A673 (cell line): ENCODE results near the gene CYP4A22. TPM values are rescaled to one million over a fixed set of nuclear protein-coding genes. Genes with fewer than 3 reads are reported as not detected.
"Not testable (repeated sequence)": the region's sequence is repeated elsewhere in the genome, so short reads cannot be mapped to it uniquely, and the experiment has no call there.

Experiments used
- BruUV-seq: library from RNA; stranded (reverse); fragments of 400-500 nt; replicated peaks from 2 replicates; lab custom pipeline; 2021; lab: Mats Ljungman, UMichigan
- CTCF ChIA-PET: fragments of 300-600 bp; sonication (Branson Sonifier 250); formaldehyde crosslinking; loops from one replicate; lab custom pipeline; 2022; ENCODE audit warnings: antibody characterized with exemption; lab: Charles Lee
- POLR2A ChIA-PET: fragments of 300-600 bp; sonication (Branson Sonifier 250); formaldehyde crosslinking; loops from one replicate; lab custom pipeline; 2022; ENCODE audit warnings: antibody characterized with exemption; ENCODE audit not compliant: low non-redundant PET; lab: Charles Lee
- DNase-seq: peaks from one replicate; pipeline ENCODE4 v3.0.0-alpha.2; 2015; ENCODE audit warnings: low spot score
- H3K27ac ChIP-seq: fragments of 200-600 bp; sonication (generic); 2 replicates; pipeline ENCODE4 v1.5.1; 2016; ENCODE audit warnings: mixed run types, low read depth, mild to moderate bottlenecking, mixed read lengths, antibody characterized with exemption, low read length; ENCODE audit not compliant: poor library complexity, severe bottlenecking
- H3K27me3 ChIP-seq: fragments of 200-600 bp; sonication (generic); replicated peaks from 2 replicates; pipeline ENCODE4 v1.6.1; 2017; ENCODE audit warnings: mixed run types, low read depth, mild to moderate bottlenecking, mixed read lengths, antibody characterized with exemption, low read length; ENCODE audit not compliant: insufficient read depth, poor library complexity
- H3K36me3 ChIP-seq: fragments of 200-600 bp; sonication (generic); 2 replicates; pipeline ENCODE4 v1.6.1; 2016; ENCODE audit warnings: mixed run types, mild to moderate bottlenecking, mixed read lengths, antibody characterized with exemption, low read length; ENCODE audit not compliant: insufficient read depth, poor library complexity, severe bottlenecking
- H3K4me1 ChIP-seq: fragments of 200-600 bp; sonication (generic); 2 replicates; pipeline ENCODE4 v1.6.1; 2017; ENCODE audit warnings: mixed run types, mild to moderate bottlenecking, mixed read lengths, antibody characterized with exemption, low read length; ENCODE audit not compliant: insufficient read depth, poor library complexity, severe bottlenecking
- H3K4me3 ChIP-seq: fragments of 200-600 bp; sonication (generic); 2 replicates; pipeline ENCODE4 v1.5.1; 2016; ENCODE audit warnings: low read depth, mixed run types, mild to moderate bottlenecking, mixed read lengths, low read length; ENCODE audit not compliant: poor library complexity, severe bottlenecking
- H3K9me3 ChIP-seq: fragments of 200-600 bp; sonication (generic); 2 replicates; pipeline ENCODE4 v1.6.1; 2016; ENCODE audit warnings: mixed run types, low read depth, mild to moderate bottlenecking, mixed read lengths, antibody characterized with exemption, low read length; ENCODE audit not compliant: poor library complexity, severe bottlenecking
- EZH2 ChIP-seq: fragments of 200-600 bp; sonication (generic); IDR thresholded peaks from 2 replicates; pipeline ENCODE4 v1.6.1; 2017; ENCODE audit warnings: borderline replicate concordance, low read depth, mild to moderate bottlenecking, mixed read lengths, antibody characterized with exemption, low read length; ENCODE audit not compliant: poor library complexity, severe bottlenecking
- intact Hi-C: fragments of 100-400 bp; cut with micrococcal nuclease; formaldehyde crosslinking; loops from one replicate; pipeline ENCODE4 v1.10.0; 2022; ENCODE audit not compliant: unreplicated experiment
- total RNA-seq: library from RNA; stranded (reverse); gene quantifications from 2 replicates; pipeline ENCODE4 v1.2.3, GENCODE V29; 2021
- TF ChIP-seq, protein P1 (sequence below): fragments of 300-800, 200-600 bp; sonication (generic); conservative IDR thresholded peaks from 2 replicates; pipeline ENCODE4 v1.5.1; 2017; ENCODE audit warnings: low read depth, mild to moderate bottlenecking, antibody characterized with exemption, low read length, moderate library complexity, mixed read lengths

CYP4A22 gene
- total RNA-seq, 1 experiment from 2014 or later: not detected

DNA sequence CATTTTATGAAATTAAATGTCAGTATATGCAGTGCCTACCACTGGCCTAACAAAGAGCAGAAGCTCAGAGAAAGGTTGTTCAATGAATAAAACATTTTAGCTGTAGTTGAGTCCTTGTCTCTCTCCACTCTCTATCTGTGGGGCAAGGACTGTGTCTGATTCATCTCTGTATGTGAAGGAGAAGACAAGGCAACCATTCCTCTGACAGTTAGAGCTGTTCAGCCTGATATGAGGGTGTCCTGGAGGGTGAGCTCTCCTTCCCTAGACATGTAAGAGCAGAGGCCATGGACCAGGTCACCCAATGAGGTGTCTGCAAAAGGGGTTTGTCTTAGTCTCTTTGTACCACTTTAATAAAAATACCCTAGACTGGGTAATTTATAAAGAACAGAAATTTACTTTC is 57.1 kb downstream of the CYP4A22 start:
- Histone ChIP-seq H3K27ac (no peak overlapping the region), H3K9me3 (no peaks in the 10 kb centered on the region), H3K4me1 (no peaks in the 10 kb centered on the region), H3K4me3 (no peak overlapping the region), H3K27me3 (peaks cover 13% of the 10 kb centered on the region), H3K36me3 (no peaks in the 10 kb centered on the region)
- TF ChIP-seq EZH2: no peak
- TF ChIP-seq, protein P1, sequence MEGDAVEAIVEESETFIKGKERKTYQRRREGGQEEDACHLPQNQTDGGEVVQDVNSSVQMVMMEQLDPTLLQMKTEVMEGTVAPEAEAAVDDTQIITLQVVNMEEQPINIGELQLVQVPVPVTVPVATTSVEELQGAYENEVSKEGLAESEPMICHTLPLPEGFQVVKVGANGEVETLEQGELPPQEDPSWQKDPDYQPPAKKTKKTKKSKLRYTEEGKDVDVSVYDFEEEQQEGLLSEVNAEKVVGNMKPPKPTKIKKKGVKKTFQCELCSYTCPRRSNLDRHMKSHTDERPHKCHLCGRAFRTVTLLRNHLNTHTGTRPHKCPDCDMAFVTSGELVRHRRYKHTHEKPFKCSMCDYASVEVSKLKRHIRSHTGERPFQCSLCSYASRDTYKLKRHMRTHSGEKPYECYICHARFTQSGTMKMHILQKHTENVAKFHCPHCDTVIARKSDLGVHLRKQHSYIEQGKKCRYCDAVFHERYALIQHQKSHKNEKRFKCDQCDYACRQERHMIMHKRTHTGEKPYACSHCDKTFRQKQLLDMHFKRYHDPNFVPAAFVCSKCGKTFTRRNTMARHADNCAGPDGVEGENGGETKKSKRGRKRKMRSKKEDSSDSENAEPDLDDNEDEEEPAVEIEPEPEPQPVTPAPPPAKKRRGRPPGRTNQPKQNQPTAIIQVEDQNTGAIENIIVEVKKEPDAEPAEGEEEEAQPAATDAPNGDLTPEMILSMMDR: no peak
- ChIA-PET POLR2A (no interaction called here), CTCF (interaction anchor here (0.6 kb wide), 1 partner anchor 205 kb away, joined by 6 read pairs; no protein-coding TSS in a partner anchor)
- DNase-seq: no peak
- no TSS peak for BruUV-seq
- intact Hi-C loops: loop anchor here (5.0 kb wide), 2 partner anchors 228 to 518 kb away; no protein-coding TSS in a partner anchor

DNA sequence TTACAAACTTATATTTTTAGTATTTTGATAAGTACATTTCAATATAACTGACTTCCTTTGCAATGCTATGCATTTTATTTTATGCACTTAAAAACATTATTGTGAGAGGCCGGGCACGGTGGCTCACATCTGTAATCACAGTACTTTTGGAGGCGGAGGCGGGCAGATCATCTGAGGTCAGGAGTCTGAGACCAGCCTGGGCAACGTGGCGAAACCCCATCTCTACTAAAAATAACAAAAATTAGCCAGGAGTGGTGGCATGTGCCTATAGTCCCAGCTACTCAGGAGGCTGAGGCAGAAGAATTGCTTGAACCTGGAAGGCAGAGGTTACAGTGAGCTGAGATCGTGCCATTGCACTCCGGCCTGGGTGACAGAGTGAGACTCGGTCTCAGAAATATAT is 58.7 kb downstream of the CYP4A22 start:
- H3K36me3 ChIP-seq, H3K9me3 ChIP-seq, intact Hi-C loops, BruUV-seq, H3K4me1 ChIP-seq, H3K4me3 ChIP-seq, DNase-seq, POLR2A ChIA-PET, CTCF ChIA-PET, H3K27ac ChIP-seq: not testable (repeated sequence)
- peaks cover 21% of the 10 kb centered on the region for H3K27me3 ChIP-seq

DNA sequence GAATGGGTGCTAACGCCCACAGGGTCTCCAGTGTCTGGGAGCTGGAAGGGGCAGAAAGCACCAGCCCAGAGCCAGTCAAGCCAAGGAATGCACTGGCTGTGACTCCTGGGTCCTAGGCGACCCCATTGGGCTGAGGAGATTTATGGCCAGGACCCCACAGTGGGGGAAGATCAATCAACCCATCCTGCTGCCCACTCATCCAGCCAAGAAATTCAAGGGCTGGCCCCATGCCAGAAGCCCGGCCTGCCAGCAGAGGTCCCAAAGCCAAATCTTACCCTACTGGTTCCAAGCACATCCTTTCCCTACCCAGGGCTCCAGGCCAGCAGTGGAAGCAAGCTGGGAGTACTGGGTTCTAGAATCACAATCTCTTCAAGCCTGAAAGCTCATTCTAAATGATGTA is 59.4 kb downstream of the CYP4A22 start:
- ChIA-PET POLR2A (no interaction called here), CTCF (interaction anchor here (0.5 kb wide), 1 partner anchor 258 kb away, joined by 3 read pairs; no protein-coding TSS in a partner anchor)
- intact Hi-C loops: no loop called here
- Histone ChIP-seq H3K4me1 (no peaks in the 10 kb centered on the region), H3K36me3 (no peaks in the 10 kb centered on the region), H3K9me3 (no peaks in the 10 kb centered on the region), H3K4me3 (no peak overlapping the region), H3K27ac (no peak overlapping the region), H3K27me3 (peaks cover 27% of the 10 kb centered on the region)
- BruUV-seq: no TSS peak
- TF ChIP-seq, protein P1: no peak
- no peak for TF ChIP-seq EZH2
- DNase-seq: no peak

DNA sequence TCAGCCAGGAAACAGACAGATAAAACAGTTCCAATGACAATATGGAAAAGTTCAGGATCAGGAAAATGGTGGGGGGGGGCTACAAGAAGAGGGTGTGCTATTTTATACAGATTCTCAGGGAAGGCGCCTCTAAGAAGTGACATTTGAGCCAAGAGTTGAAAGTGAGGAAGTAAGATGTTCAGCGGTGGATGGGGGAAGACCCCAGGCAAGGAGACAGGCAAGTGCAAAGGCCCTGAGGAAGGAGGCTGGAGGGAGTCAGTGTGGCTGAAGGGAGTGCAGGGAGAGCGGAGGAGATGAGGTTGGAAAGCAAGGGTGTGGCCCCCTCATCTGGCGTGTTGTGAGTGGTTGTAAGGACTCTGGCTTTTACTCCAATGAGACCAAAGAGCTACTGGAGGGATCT is 61.0 kb downstream of the CYP4A22 start:
- TF ChIP-seq, protein P1: no peak
- no peak for TF ChIP-seq EZH2
- H3K4me3 ChIP-seq: no peak overlapping the region

More for the DNA sequence above, 61.0 kb downstream of the CYP4A22 start:
- ChIA-PET POLR2A (no interaction called here), CTCF (no interaction called here)
- no peaks in the 10 kb centered on the region for H3K36me3 ChIP-seq
- intact Hi-C loops: no loop called here
- H3K9me3 ChIP-seq: peaks cover 6% of the 10 kb centered on the region
- peaks cover 30% of the 10 kb centered on the region for H3K27me3 ChIP-seq
- no peaks in the 10 kb centered on the region for H3K4me1 ChIP-seq
- BruUV-seq: no TSS peak
- DNase-seq: no peak
- H3K27ac ChIP-seq: no peak overlapping the region
